Progenitor cell of endocrine pancreas (in vitro differentiated cells): ENCODE data around the gene STEAP3. TPM values are rescaled to one million over a fixed set of nuclear protein-coding genes. Genes with fewer than 3 reads are reported as not detected.

ENCODE experiments used
- DNase-seq: peaks from one replicate; pipeline ENCODE4 v3.0.0; 2021; ENCODE audit warnings: low spot score; ENCODE audit not compliant: unreplicated experiment
- H3K27ac Mint-ChIP-seq: 2 replicates; pipeline ENCODE4 v1.8.0; 2021; ENCODE audit warnings: mild to moderate bottlenecking, moderate library complexity, mixed read lengths
- H3K27me3 Mint-ChIP-seq: 2 replicates; pipeline ENCODE4 v1.8.0; 2021; ENCODE audit warnings: mixed read lengths
- H3K36me3 Mint-ChIP-seq: 2 replicates; pipeline ENCODE4 v1.8.0; 2022; ENCODE audit warnings: mixed read lengths; ENCODE audit not compliant: insufficient read depth
- H3K4me1 Mint-ChIP-seq: 2 replicates; pipeline ENCODE4 v1.8.0; 2021; ENCODE audit warnings: low read depth, mixed read lengths
- H3K4me3 Mint-ChIP-seq: 2 replicates; pipeline ENCODE4 v1.8.0; 2021; ENCODE audit warnings: low read depth, mild to moderate bottlenecking, moderate library complexity, mixed read lengths
- H3K9me3 Mint-ChIP-seq: 2 replicates; pipeline ENCODE4 v1.8.0; 2021; ENCODE audit warnings: low read depth, mixed read lengths
- CTCF ChIP-seq: fragments of 200-600 bp; sonication (generic); IDR thresholded peaks from one replicate; pipeline ENCODE4 v1.5.0; 2021; ENCODE audit warnings: antibody characterized with exemption, mild to moderate bottlenecking; ENCODE audit not compliant: unreplicated experiment
- total RNA-seq: library from RNA; stranded (reverse); gene quantifications from 2 replicates; pipeline ENCODE4 v1.2.1, GENCODE V29; 2021

Gene STEAP3
- total RNA-seq, 1 donor from 2014 or later: 3.9 TPM

GRCh38 chr2:119205001-119205706 lies 18.5 kb upstream of the STEAP3 start:
- TF ChIP-seq CTCF: no peak
- peaks cover 9% of the 10 kb centered on the region for H3K4me1 Mint-ChIP-seq
- no peak for DNase-seq
- H3K27ac Mint-ChIP-seq: no peak overlapping the region
- no peaks in the 10 kb centered on the region for H3K9me3 Mint-ChIP-seq
- peaks cover 6% of the 10 kb centered on the region for H3K27me3 Mint-ChIP-seq
- no peak overlapping the region for H3K4me3 Mint-ChIP-seq
- no peaks in the 10 kb centered on the region for H3K36me3 Mint-ChIP-seq

GRCh38 chr2:119206201-119206600 lies 17.4 kb upstream of the STEAP3 start:
- no peak overlapping the region for H3K4me3 Mint-ChIP-seq
- H3K4me1 Mint-ChIP-seq: peaks cover 9% of the 10 kb centered on the region
- H3K27me3 Mint-ChIP-seq: peaks cover 9% of the 10 kb centered on the region
- H3K9me3 Mint-ChIP-seq: no peaks in the 10 kb centered on the region
- TF ChIP-seq CTCF: no peak
- no peak for DNase-seq
- H3K27ac Mint-ChIP-seq: no peak overlapping the region
- no peaks in the 10 kb centered on the region for H3K36me3 Mint-ChIP-seq

- H3K4me1 Mint-ChIP-seq: peaks cover 9% of the 10 kb centered on the region
- TF ChIP-seq CTCF: no peak
- no peaks in the 10 kb centered on the region for H3K9me3 Mint-ChIP-seq
- no peak overlapping the region for H3K4me3 Mint-ChIP-seq
- no peaks in the 10 kb centered on the region for H3K36me3 Mint-ChIP-seq
- H3K27ac Mint-ChIP-seq: no peak overlapping the region
- H3K27me3 Mint-ChIP-seq: peaks cover 14% of the 10 kb centered on the region
- DNase-seq: no peak
Measured at GRCh38 chr2:119207447-119207846, 16.2 kb upstream of the STEAP3 start.

GRCh38 chr2:119208791-119209203 lies 14.8 kb upstream of the STEAP3 start:
- no peak overlapping the region for H3K4me3 Mint-ChIP-seq
- no peak for DNase-seq
- peaks cover 14% of the 10 kb centered on the region for H3K27me3 Mint-ChIP-seq
- TF ChIP-seq CTCF: no peak
- no peaks in the 10 kb centered on the region for H3K36me3 Mint-ChIP-seq
- H3K27ac Mint-ChIP-seq: no peak overlapping the region
- H3K9me3 Mint-ChIP-seq: no peaks in the 10 kb centered on the region
- H3K4me1 Mint-ChIP-seq: peaks cover 9% of the 10 kb centered on the region

- no peaks in the 10 kb centered on the region for H3K9me3 Mint-ChIP-seq
- TF ChIP-seq CTCF: no peak
- H3K4me1 Mint-ChIP-seq: peaks cover 9% of the 10 kb centered on the region
- no peak overlapping the region for H3K4me3 Mint-ChIP-seq
- H3K36me3 Mint-ChIP-seq: no peaks in the 10 kb centered on the region
- H3K27ac Mint-ChIP-seq: no peak overlapping the region
- DNase-seq: no peak
- peaks cover 14% of the 10 kb centered on the region for H3K27me3 Mint-ChIP-seq
Measured at GRCh38 chr2:119212139-119212800, 11.4 kb upstream of the STEAP3 start.
